SH-SY5Y (cell line): ENCODE measurements around the gene DDX41.
A peak's percentile ranks its signal among the peaks of the same experiment; 100 is the strongest.

Experiments used
- GATA2 ChIP-seq: IDR thresholded peaks from 2 replicates; pipeline ENCODE4 v1.6.1; 2011; ENCODE audit warnings: mild to moderate bottlenecking, low read depth, low read length
- GATA3 ChIP-seq: IDR thresholded peaks from 2 replicates; pipeline ENCODE4 v1.6.1; 2011; ENCODE audit warnings: low read depth, mild to moderate bottlenecking, low read length, moderate library complexity

DDX41 gene

GRCh38 chr5:177516601-177517568 lies at the start of gene DDX41:
TSS of gene DDX41 (minus strand) at chr5:177516961. CDS start at chr5:177516945, 16 bp downstream.
- TF ChIP-seq GATA3 (no peak; the same call in 1 of the 2 replicates), GATA2 (peak; percentile 99)

- no peak for TF ChIP-seq GATA2
- TF ChIP-seq GATA3 = no peak
Observed at GRCh38 chr5:177565046-177565445, 48.3 kb upstream of the DDX41 start.

DNA sequence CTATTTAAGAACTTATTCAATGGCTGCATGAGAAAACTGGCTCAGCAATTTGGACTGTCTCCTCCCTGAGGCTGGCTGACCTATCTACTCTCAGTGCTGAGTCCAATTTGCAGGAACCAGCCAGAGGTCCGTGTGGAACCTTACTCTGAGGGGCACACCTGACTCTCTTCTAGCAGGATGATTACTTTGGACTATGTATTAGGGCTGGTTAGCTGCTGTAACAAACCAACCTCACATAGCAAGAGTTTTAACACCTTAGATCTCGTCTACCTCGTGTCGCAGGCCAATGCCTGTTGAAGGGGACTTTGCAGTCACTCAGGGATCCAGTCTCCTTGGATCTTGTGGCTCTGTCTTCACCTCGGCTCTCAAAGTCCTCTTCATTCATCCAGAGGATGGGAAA lies 41.0 kb upstream of the DDX41 start:
- no peak for TF ChIP-seq GATA3
- TF ChIP-seq GATA2 = no peak

DNA sequence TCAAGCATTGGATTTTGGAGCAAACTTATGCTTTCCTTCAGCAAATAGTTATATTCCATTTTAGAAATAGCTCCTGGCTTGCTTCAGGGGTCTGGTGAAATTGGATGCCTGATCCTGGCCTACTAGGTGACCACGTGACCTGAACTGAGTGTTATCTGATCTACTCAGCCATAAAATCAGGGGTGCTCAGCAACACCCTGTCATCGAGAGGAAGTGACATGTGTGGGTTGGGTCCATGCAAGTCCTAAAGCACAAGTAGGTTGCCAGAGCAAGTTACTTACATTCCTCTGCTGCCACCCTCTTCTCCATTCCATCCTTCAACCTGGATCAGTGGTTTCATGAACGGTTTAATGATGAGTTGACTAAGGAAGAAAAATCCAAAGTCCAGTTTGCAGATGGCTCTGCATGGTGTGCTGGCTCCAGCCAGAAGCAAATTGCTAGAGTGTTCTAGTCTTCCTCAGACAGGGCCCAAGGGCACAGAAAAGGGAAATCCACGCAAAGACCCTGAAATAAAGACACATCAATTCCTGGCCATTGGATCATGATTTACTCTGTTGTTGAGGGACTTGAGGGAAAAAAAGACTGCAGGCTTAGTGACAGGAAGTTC lies 40.4 kb upstream of the DDX41 start:
- TF ChIP-seq GATA2 (no peak), GATA3 (no peak)

- no peak for TF ChIP-seq GATA2
- TF ChIP-seq GATA3 = no peak
Observed at GRCh38 chr5:177555665-177556064, 38.9 kb upstream of the DDX41 start.

DNA sequence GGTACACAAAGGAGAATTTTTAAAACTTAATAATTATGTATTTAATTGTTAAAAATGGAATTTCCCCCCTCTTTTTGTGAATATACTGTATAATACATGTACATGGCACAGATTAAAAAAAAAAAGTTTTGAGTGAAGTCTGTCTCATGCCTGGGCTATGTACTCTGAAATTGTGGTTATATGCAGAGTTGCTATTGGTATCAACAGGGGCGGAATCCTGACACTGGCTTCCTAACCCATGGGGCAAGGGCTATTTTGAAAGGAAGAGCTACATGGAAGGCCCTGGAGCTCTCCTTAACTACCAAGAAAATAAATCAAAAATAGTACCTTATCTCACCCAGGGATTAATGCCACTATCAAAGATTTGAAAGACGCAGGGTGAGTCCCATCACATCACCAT lies 38.5 kb upstream of the DDX41 start:
- TF ChIP-seq GATA3 (no peak), GATA2 (no peak)

- TF ChIP-seq GATA3 (no peak), GATA2 (no peak)
Observed at GRCh38 chr5:177554474-177555111, 37.8 kb upstream of the DDX41 start, which contains the start of gene FAM193B. TSS of gene FAM193B (minus strand) at chr5:177554563. CDS start at chr5:177554458, 105 bp downstream.

DNA sequence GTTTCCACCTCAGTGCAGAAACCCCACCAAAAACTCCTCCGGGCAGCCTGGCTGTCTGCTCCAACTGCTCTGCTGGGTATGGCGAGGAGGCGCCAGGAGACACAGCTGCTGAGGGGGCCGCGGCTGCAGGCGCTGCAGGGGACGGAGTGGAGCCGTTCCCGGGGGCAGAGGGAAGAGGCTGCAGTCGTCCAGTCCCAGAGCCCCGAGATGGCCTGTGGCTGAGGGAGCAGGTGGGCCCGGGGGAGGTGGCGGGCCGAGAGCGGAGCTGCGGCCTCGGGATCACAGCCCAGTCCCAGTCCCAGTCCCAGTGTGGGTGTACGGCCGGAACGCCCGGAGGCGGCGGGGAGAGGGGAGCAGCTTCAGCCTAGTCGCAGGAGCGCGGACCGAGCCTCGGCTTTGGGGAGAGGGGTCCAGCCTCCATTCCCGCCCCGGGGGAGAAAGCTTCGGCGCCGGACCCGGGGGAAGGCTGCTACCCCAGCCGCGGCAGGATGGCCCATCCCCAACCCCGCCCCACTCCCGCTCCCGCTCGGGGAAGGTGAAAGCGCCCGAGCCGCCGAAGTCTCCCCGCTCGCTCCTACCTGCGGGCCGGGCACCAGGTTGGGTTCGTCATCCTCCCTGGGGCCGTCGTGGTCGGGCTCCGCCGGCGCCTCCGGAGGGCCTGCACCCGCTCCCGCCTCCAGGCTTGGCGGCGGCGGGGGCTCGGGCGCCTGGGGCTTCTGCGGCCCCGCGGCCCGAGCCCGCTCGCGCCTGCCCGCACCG lies 37.1 kb upstream of the DDX41 start:
- TF ChIP-seq GATA3 = no peak

GRCh38 chr5:177552839-177553455 lies 36.2 kb upstream of the DDX41 start:
- TF ChIP-seq GATA2 (no peak), GATA3 (no peak)

DNA sequence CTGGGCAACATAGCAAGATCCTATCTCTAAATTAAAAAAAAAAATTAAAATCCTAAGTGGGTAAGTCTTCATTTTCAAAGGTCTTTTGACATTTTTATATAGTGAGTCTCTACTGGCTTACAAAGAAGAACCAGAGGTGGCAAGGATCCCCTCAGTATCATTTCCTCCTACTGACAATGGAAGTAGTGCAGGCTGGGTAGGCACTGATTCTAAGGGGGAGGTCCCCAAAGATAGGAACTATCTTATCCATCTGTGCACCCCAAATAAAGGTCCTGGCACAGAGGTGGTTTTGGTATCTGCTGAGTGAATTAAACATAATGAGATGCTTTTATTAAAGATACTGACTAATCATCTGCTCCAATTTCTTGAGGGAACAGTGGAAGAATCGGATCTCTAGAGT lies 33.4 kb upstream of the DDX41 start:
- TF ChIP-seq GATA3 (no peak), GATA2 (no peak)

- TF ChIP-seq GATA3 = no peak
- no peak for TF ChIP-seq GATA2
Observed at GRCh38 chr5:177548495-177548894, 31.7 kb upstream of the DDX41 start.

GRCh38 chr5:177547736-177548135 lies 31.0 kb upstream of the DDX41 start:
- TF ChIP-seq GATA2 (no peak), GATA3 (no peak)

- TF ChIP-seq GATA2 = peak; percentile 34; the same call in 1 of the 2 replicates
- no peak for TF ChIP-seq GATA3
Observed at GRCh38 chr5:177546258-177546741, 29.5 kb upstream of the DDX41 start.
